Endothelial cell (in vitro differentiated cells): ENCODE measurements around the gene KRTAP5-1. TPM values are rescaled to one million over a fixed set of nuclear protein-coding genes. Genes with fewer than 3 reads are reported as not detected.

Source experiments
- DNase-seq: peaks from one replicate; pipeline ENCODE4 v3.0.0; 2021; ENCODE audit warnings: low spot score
- H3K27ac Mint-ChIP-seq: one replicate; pipeline ENCODE4 v1.8.0; 2021; ENCODE audit warnings: mixed read lengths, inconsistent platforms; ENCODE audit not compliant: unreplicated experiment
- H3K27me3 Mint-ChIP-seq: one replicate; pipeline ENCODE4 v1.8.0; 2021; ENCODE audit warnings: mild to moderate bottlenecking, moderate library complexity, mixed read lengths, inconsistent platforms; ENCODE audit not compliant: unreplicated experiment
- H3K36me3 Mint-ChIP-seq: one replicate; pipeline ENCODE4 v1.8.0; 2021; ENCODE audit warnings: mild to moderate bottlenecking, low read depth, mixed read lengths, inconsistent platforms; ENCODE audit not compliant: unreplicated experiment
- H3K4me1 Mint-ChIP-seq: one replicate; pipeline ENCODE4 v1.8.0; 2021; ENCODE audit warnings: mild to moderate bottlenecking, mixed read lengths, inconsistent platforms; ENCODE audit not compliant: unreplicated experiment
- H3K4me3 Mint-ChIP-seq: one replicate; pipeline ENCODE4 v1.8.0; 2021; ENCODE audit warnings: mild to moderate bottlenecking, mixed read lengths, inconsistent platforms; ENCODE audit not compliant: unreplicated experiment
- H3K9me3 Mint-ChIP-seq: one replicate; pipeline ENCODE4 v1.8.0; 2021; ENCODE audit warnings: mixed read lengths, inconsistent platforms; ENCODE audit not compliant: unreplicated experiment
- CTCF ChIP-seq: fragments of 200-600 bp; sonication (generic); IDR thresholded peaks from one replicate; pipeline ENCODE4 v1.5.0; 2021; ENCODE audit warnings: antibody characterized with exemption; ENCODE audit not compliant: unreplicated experiment
- total RNA-seq: library from RNA; stranded (reverse); fragmentation: NEBNext Ultra II Directional; extraction: Animal tissue kit (Norgen Biotek cat#: 25700); gene quantifications from one replicate; pipeline ENCODE4 v1.2.1, GENCODE V29; 2021; ENCODE audit not compliant: unreplicated experiment

The KRTAP5-1 gene
- total RNA-seq, 1 donor from 2014 or later = not detected

- peaks cover 11% of the 10 kb centered on the region for H3K27me3 Mint-ChIP-seq
- no peaks in the 10 kb centered on the region for H3K9me3 Mint-ChIP-seq
- no peak for DNase-seq
- no peak for TF ChIP-seq CTCF
- H3K27ac Mint-ChIP-seq = no peak overlapping the region
- H3K4me3 Mint-ChIP-seq = no peak overlapping the region
- H3K4me1 Mint-ChIP-seq = no peaks in the 10 kb centered on the region
- no peaks in the 10 kb centered on the region for H3K36me3 Mint-ChIP-seq
These were observed 23.1 kb downstream of the KRTAP5-1 start for GRCh38 chr11:1561955-1562354.

- no peak for TF ChIP-seq CTCF
- H3K4me3 Mint-ChIP-seq = no peak overlapping the region
- DNase-seq = no peak
- no peak overlapping the region for H3K27ac Mint-ChIP-seq
- H3K27me3 Mint-ChIP-seq = peaks cover 10% of the 10 kb centered on the region
- H3K36me3 Mint-ChIP-seq = no peaks in the 10 kb centered on the region
- H3K9me3 Mint-ChIP-seq = no peaks in the 10 kb centered on the region
- no peaks in the 10 kb centered on the region for H3K4me1 Mint-ChIP-seq
These were observed 23.8 kb downstream of the KRTAP5-1 start for GRCh38 chr11:1561266-1561665.

- TF ChIP-seq CTCF = no peak
- Mint-ChIP-seq H3K4me3 (no peak overlapping the region), H3K4me1 (no peaks in the 10 kb centered on the region), H3K27me3 (peaks cover 8% of the 10 kb centered on the region), H3K27ac (no peak overlapping the region), H3K9me3 (no peaks in the 10 kb centered on the region), H3K36me3 (no peaks in the 10 kb centered on the region)
- DNase-seq = no peak
These were observed 24.3 kb downstream of the KRTAP5-1 start for GRCh38 chr11:1560649-1561251.

- TF ChIP-seq CTCF = no peak
- Mint-ChIP-seq H3K4me1 (no peaks in the 10 kb centered on the region), H3K36me3 (no peaks in the 10 kb centered on the region), H3K27ac (no peak overlapping the region), H3K9me3 (no peaks in the 10 kb centered on the region), H3K4me3 (no peak overlapping the region), H3K27me3 (peaks cover 9% of the 10 kb centered on the region)
- DNase-seq = no peak
These were observed 25.0 kb downstream of the KRTAP5-1 start for GRCh38 chr11:1560002-1560648.

- H3K9me3 Mint-ChIP-seq = no peaks in the 10 kb centered on the region
- H3K4me1 Mint-ChIP-seq = no peaks in the 10 kb centered on the region
- no peak for DNase-seq
- no peak overlapping the region for H3K4me3 Mint-ChIP-seq
- no peak for TF ChIP-seq CTCF
- H3K27ac Mint-ChIP-seq = no peak overlapping the region
- no peaks in the 10 kb centered on the region for H3K36me3 Mint-ChIP-seq
- H3K27me3 Mint-ChIP-seq = peaks cover 9% of the 10 kb centered on the region
These were observed 25.8 kb downstream of the KRTAP5-1 start for GRCh38 chr11:1559111-1559951.
